HL-60 (cell line): Measurements from ENCODE around the gene EHD4.

ENCODE experiments used
- DNase-seq, 2 experiments: peaks; one replicate each; pipeline ENCODE4 v3.0.0-alpha.2; 2010 to 2020; ENCODE audit warnings: low read depth in 1 of 2, low spot score in 1 of 2
- H3K27ac ChIP-seq: fragments of 250-450 bp; sonication (Bioruptor Pico); replicated peaks from 2 replicates; pipeline ENCODE4 v1.5.1; 2020; ENCODE audit warnings: mild to moderate bottlenecking, moderate library complexity
- H3K27me3 ChIP-seq: fragments of 250-450 bp; sonication (Bioruptor Pico); 2 replicates; pipeline ENCODE4 v1.5.1; 2021; ENCODE audit warnings: mild to moderate bottlenecking, moderate library complexity; ENCODE audit not compliant: insufficient read depth, poor library complexity, severe bottlenecking
- H3K4me3 ChIP-seq: replicated peaks from 2 replicates; pipeline ENCODE4 v1.5.1; 2011; ENCODE audit warnings: mild to moderate bottlenecking, control low read depth, low read length; ENCODE audit not compliant: insufficient read depth
- CTCF ChIP-seq: IDR thresholded peaks from one replicate; pipeline ENCODE4 v1.5.1; 2011; ENCODE audit warnings: low read length, control low read depth, inconsistent platforms; ENCODE audit not compliant: insufficient read depth
- GABPA ChIP-seq: IDR thresholded peaks from 2 replicates; pipeline ENCODE4 v1.6.1; 2012; ENCODE audit warnings: low read depth
- POLR2AphosphoS5 ChIP-seq: IDR thresholded peaks from 2 replicates; pipeline ENCODE4 v1.6.1; 2012; ENCODE audit warnings: low read depth
- REST ChIP-seq: IDR thresholded peaks from 2 replicates; pipeline ENCODE4 v1.6.1; 2012; ENCODE audit warnings: low read depth; ENCODE audit not compliant: insufficient replicate concordance
- SPI1 ChIP-seq: IDR thresholded peaks from 2 replicates; pipeline ENCODE4 v1.6.1; 2012; ENCODE audit warnings: low read depth, mild to moderate bottlenecking, borderline replicate concordance

EHD4 gene

GRCh38 chr15:41855261-41855961 is 116.9 kb downstream of the EHD4 start:
- no peak for DNase-seq
- Histone ChIP-seq H3K27ac (no peak overlapping the region), H3K4me3 (no peak overlapping the region), H3K27me3 (no peaks in the 10 kb centered on the region)
- TF ChIP-seq SPI1 (no peak), GABPA (no peak), REST (no peak), CTCF (no peak), POLR2AphosphoS5 (no peak)

- Histone ChIP-seq H3K27ac (no peak overlapping the region), H3K4me3 (no peak overlapping the region), H3K27me3 (no peaks in the 10 kb centered on the region)
- DNase-seq = no peak
- TF ChIP-seq SPI1 (no peak), POLR2AphosphoS5 (no peak), REST (no peak), CTCF (no peak), GABPA (no peak)
These were observed 117.9 kb downstream of the EHD4 start for GRCh38 chr15:41854443-41854842.

GRCh38 chr15:41853831-41854230 is 118.5 kb downstream of the EHD4 start:
- Histone ChIP-seq H3K27ac (no peak overlapping the region), H3K4me3 (no peak overlapping the region), H3K27me3 (no peaks in the 10 kb centered on the region)
- TF ChIP-seq POLR2AphosphoS5 = no peak
- no peak for TF ChIP-seq SPI1
- TF ChIP-seq REST = no peak
- TF ChIP-seq GABPA = no peak
- DNase-seq = no peak
